ENCODE results near the gene NELFA.

The NELFA gene

GRCh38 chr4:1983053-1983845 is 25.5 kb downstream of the NELFA start:
- Histone ChIP-seq H3K9me3 (replicated peaks in 1 of 11) (no peaks in the 10 kb centered on the region), H4K20me1 (peaks cover 14 to 98% (median 92%) of the 10 kb centered on the region in 11 experiments; a peak in 20 of 22 replicates), H3K27ac (no peak overlapping the region), H3K4me3 (no peak overlapping the region), H3K27me3 (no peaks in the 10 kb centered on the region), H3K9ac (no peak overlapping the region; a peak in 1 of 22 replicates), H3K4me1 (peaks cover 0 to 23% (median 15%) of the 10 kb centered on the region in 10 experiments; a peak in 15 of 20 replicates), H3K4me2 (no peak overlapping the region), H3K36me3 (peaks cover 99 to 100% (median 100%) of the 10 kb centered on the region in 11 experiments)
- no peak for TF ChIP-seq Cebpa-rat (IDR thresholded peaks at IDR 0.05)

- Histone ChIP-seq H3K4me2 (no peak overlapping the region), H4K20me1 (peaks cover 14 to 98% (median 87%) of the 10 kb centered on the region in 11 experiments; a peak in 20 of 22 replicates), H3K27me3 (no peaks in the 10 kb centered on the region), H3K9ac (peak overlapping the region in 1 of 11 experiments; percentile 36; a peak in 2 of 22 replicates), H3K27ac (no peak overlapping the region), H3K36me3 (peaks cover 99 to 100% (median 100%) of the 10 kb centered on the region in 11 experiments), H3K4me3 (no peak overlapping the region), H3K9me3 (replicated peaks in 1 of 11) (no peaks in the 10 kb centered on the region), H3K4me1 (peaks cover 0 to 23% (median 15%) of the 10 kb centered on the region in 10 experiments; a peak in 15 of 20 replicates)
- no peak for TF ChIP-seq Cebpa-rat (IDR thresholded peaks at IDR 0.05)
Observed at GRCh38 chr4:1982124-1983052, 26.4 kb downstream of the NELFA start.

- Histone ChIP-seq H3K4me2 (no peak overlapping the region), H3K9ac (no peak overlapping the region), H3K36me3 (peaks cover 99 to 100% (median 100%) of the 10 kb centered on the region in 11 experiments), H3K4me1 (peaks cover 0 to 23% (median 15%) of the 10 kb centered on the region in 10 experiments; a peak in 15 of 20 replicates), H3K4me3 (no peak overlapping the region), H3K27me3 (no peaks in the 10 kb centered on the region), H3K9me3 (replicated peaks in 1 of 11) (no peaks in the 10 kb centered on the region), H4K20me1 (peaks cover 14 to 98% (median 83%) of the 10 kb centered on the region in 11 experiments; a peak in 20 of 22 replicates), H3K27ac (no peak overlapping the region)
- TF ChIP-seq Cebpa-rat (IDR thresholded peaks at IDR 0.05) = no peak
Observed at GRCh38 chr4:1981251-1982058, 27.3 kb downstream of the NELFA start.

GRCh38 chr4:1980561-1981041 is 28.2 kb downstream of the NELFA start:
- no peaks in the 10 kb centered on the region for H3K27me3 ChIP-seq
- no peaks in the 10 kb centered on the region for H3K9me3 ChIP-seq (replicated peaks in 1 of 11)
- H3K4me1 ChIP-seq = peaks cover 0 to 23% (median 15%) of the 10 kb centered on the region in 10 experiments; a peak in 15 of 20 replicates
- H4K20me1 ChIP-seq = peaks cover 11 to 98% (median 82%) of the 10 kb centered on the region in 11 experiments; a peak in 20 of 22 replicates
- no peak overlapping the region for H3K4me2 ChIP-seq
- no peak for TF ChIP-seq Cebpa-rat (IDR thresholded peaks at IDR 0.05)
- peaks cover 99 to 100% (median 100%) of the 10 kb centered on the region in 11 experiments for H3K36me3 ChIP-seq
- H3K27ac ChIP-seq = no peak overlapping the region
- peak overlapping the region in 1 of 11 experiments; percentile 12; a peak in 1 of 22 replicates for H3K9ac ChIP-seq
- H3K4me3 ChIP-seq = no peak overlapping the region

GRCh38 chr4:1979477-1980196 is 29.1 kb downstream of the NELFA start:
- H3K4me3 ChIP-seq = no peak overlapping the region
- H3K9me3 ChIP-seq (replicated peaks in 1 of 11) = no peaks in the 10 kb centered on the region
- H3K27ac ChIP-seq = no peak overlapping the region
- peaks cover 0 to 19% (median 8%) of the 10 kb centered on the region in 10 experiments; a peak in 15 of 20 replicates for H3K4me1 ChIP-seq
- peaks cover 99 to 100% (median 100%) of the 10 kb centered on the region in 11 experiments for H3K36me3 ChIP-seq
- no peak overlapping the region for H3K4me2 ChIP-seq
- TF ChIP-seq Cebpa-rat (IDR thresholded peaks at IDR 0.05) = no peak
- H4K20me1 ChIP-seq = peaks cover 7 to 98% (median 80%) of the 10 kb centered on the region in 11 experiments; a peak in 20 of 22 replicates
- 0 out of 22 replicates have a peak overlapping the region, but pooled peaks of 1 of the 11 experiments have one; percentile 9 for H3K9ac ChIP-seq
- H3K27me3 ChIP-seq = no peaks in the 10 kb centered on the region

GRCh38 chr4:1978741-1979476 is 29.9 kb downstream of the NELFA start:
- Histone ChIP-seq H3K36me3 (peaks cover 99 to 100% (median 100%) of the 10 kb centered on the region in 11 experiments), H3K4me2 (no peak overlapping the region), H3K9me3 (replicated peaks in 1 of 11) (no peaks in the 10 kb centered on the region), H3K9ac (no peak overlapping the region), H3K4me3 (no peak overlapping the region), H4K20me1 (peaks cover 0 to 98% (median 79%) of the 10 kb centered on the region in 11 experiments; a peak in 20 of 22 replicates), H3K27ac (no peak overlapping the region), H3K27me3 (no peaks in the 10 kb centered on the region), H3K4me1 (peaks cover 0 to 15% (median under 1%) of the 10 kb centered on the region in 10 experiments; a peak in 8 of 20 replicates)
- no peak for TF ChIP-seq Cebpa-rat (IDR thresholded peaks at IDR 0.05)

- TF ChIP-seq Cebpa-rat (IDR thresholded peaks at IDR 0.05) = no peak
- Histone ChIP-seq H4K20me1 (peaks cover 0 to 98% (median 79%) of the 10 kb centered on the region in 11 experiments; a peak in 20 of 22 replicates), H3K4me3 (no peak overlapping the region), H3K4me2 (no peak overlapping the region), H3K27ac (no peak overlapping the region), H3K9ac (no peak overlapping the region), H3K36me3 (peaks cover 98 to 100% (median 100%) of the 10 kb centered on the region in 11 experiments), H3K27me3 (no peaks in the 10 kb centered on the region), H3K4me1 (peaks cover 0 to 15% (median 0%) of the 10 kb centered on the region in 10 experiments; a peak in 2 of 20 replicates), H3K9me3 (replicated peaks in 1 of 11) (no peaks in the 10 kb centered on the region)
Observed at GRCh38 chr4:1978226-1978625, 30.5 kb downstream of the NELFA start.
